ENCODE measurements around the gene SRGAP1.
"Not testable (repeated sequence)": the region's sequence is repeated elsewhere in the genome, so short reads cannot be mapped to it uniquely, and the experiment has no call there.

DNA sequence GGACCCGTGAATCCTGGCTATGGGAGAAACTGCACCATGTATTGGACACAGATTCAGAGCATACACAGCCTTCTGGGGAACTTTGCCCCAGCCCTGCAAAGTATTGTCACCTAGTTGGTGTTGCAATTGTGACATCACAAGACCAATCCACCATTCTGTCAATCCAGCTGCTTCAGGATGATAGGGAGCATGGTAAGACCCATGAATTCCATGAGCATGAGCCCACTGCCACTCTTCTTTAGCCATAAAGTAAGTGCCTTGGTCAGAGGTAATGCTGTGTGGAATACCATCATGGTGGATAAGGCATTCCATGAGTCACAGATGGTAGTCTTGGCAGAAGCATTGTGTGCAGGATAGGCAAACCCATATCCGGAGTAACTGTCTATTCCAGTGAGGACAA, 286.0 kb downstream of the SRGAP1 start:
- TF ChIP-seq, protein P1, sequence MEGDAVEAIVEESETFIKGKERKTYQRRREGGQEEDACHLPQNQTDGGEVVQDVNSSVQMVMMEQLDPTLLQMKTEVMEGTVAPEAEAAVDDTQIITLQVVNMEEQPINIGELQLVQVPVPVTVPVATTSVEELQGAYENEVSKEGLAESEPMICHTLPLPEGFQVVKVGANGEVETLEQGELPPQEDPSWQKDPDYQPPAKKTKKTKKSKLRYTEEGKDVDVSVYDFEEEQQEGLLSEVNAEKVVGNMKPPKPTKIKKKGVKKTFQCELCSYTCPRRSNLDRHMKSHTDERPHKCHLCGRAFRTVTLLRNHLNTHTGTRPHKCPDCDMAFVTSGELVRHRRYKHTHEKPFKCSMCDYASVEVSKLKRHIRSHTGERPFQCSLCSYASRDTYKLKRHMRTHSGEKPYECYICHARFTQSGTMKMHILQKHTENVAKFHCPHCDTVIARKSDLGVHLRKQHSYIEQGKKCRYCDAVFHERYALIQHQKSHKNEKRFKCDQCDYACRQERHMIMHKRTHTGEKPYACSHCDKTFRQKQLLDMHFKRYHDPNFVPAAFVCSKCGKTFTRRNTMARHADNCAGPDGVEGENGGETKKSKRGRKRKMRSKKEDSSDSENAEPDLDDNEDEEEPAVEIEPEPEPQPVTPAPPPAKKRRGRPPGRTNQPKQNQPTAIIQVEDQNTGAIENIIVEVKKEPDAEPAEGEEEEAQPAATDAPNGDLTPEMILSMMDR (IDR thresholded peaks at IDR 0.05; ENCODE audit: control extremely low read depth in 1 of 3, insufficient read depth in 1 of 3, low read depth in 1 of 3, low read length in 3 of 3) = not testable (repeated sequence)
- TF ChIP-seq SIN3A (conservative IDR thresholded peaks at IDR 0.05 in 1 of 2, IDR thresholded peaks at IDR 0.05 in 1 of 2; ENCODE audit: low read depth in 1 of 2, low read length in 2 of 2); POLR2AphosphoS5 (IDR thresholded peaks at IDR 0.05; ENCODE audit: low read depth, low read length): not testable (repeated sequence)
